ENCODE data around the gene ZDHHC8.

ZDHHC8 gene

GRCh38 chr22:20112623-20113511 is 18.7 kb upstream of the ZDHHC8 start:
- Histone ChIP-seq H3K4me1 (ENCODE audit: insufficient read depth, low read length) (peaks cover 11% of the 10 kb centered on the region), H3K27me3 (ENCODE audit: insufficient read depth, low read length) (no peaks in the 10 kb centered on the region), H3K9me3 (ENCODE audit: low read length) (no peaks in the 10 kb centered on the region), H3K36me3 (ENCODE audit: insufficient read depth, low read length) (peaks cover 70% of the 10 kb centered on the region), H2AFZ (ENCODE audit: low read depth, low read length) (no peak overlapping the region), H3K4me3 (ENCODE audit: low read length) (no peak overlapping the region)

GRCh38 chr22:20113551-20114310 is 17.9 kb upstream of the ZDHHC8 start:
- Histone ChIP-seq H3K36me3 (ENCODE audit: insufficient read depth, low read length) (peaks cover 65% of the 10 kb centered on the region), H3K4me3 (ENCODE audit: low read length) (no peak overlapping the region), H3K27me3 (ENCODE audit: insufficient read depth, low read length) (no peaks in the 10 kb centered on the region), H3K4me1 (ENCODE audit: insufficient read depth, low read length) (peaks cover 18% of the 10 kb centered on the region), H2AFZ (ENCODE audit: low read depth, low read length) (no peak overlapping the region), H3K9me3 (ENCODE audit: low read length) (no peaks in the 10 kb centered on the region)

- Histone ChIP-seq H3K9me3 (ENCODE audit: low read length) (no peaks in the 10 kb centered on the region), H3K27me3 (ENCODE audit: insufficient read depth, low read length) (no peaks in the 10 kb centered on the region), H3K4me1 (ENCODE audit: insufficient read depth, low read length) (peaks cover 23% of the 10 kb centered on the region), H2AFZ (ENCODE audit: low read depth, low read length) (no peak overlapping the region), H3K36me3 (ENCODE audit: insufficient read depth, low read length) (peaks cover 63% of the 10 kb centered on the region), H3K4me3 (ENCODE audit: low read length) (no peak overlapping the region)
Observed at GRCh38 chr22:20114506-20115475, 16.8 kb upstream of the ZDHHC8 start.

- H3K27me3 ChIP-seq (ENCODE audit: insufficient read depth, low read length) = no peaks in the 10 kb centered on the region
- H3K4me1 ChIP-seq (ENCODE audit: insufficient read depth, low read length) = peaks cover 23% of the 10 kb centered on the region
- peaks cover 62% of the 10 kb centered on the region for H3K36me3 ChIP-seq (ENCODE audit: insufficient read depth, low read length)
- no peaks in the 10 kb centered on the region for H3K9me3 ChIP-seq (ENCODE audit: low read length)
- peak within 1 kb of the TSS; percentile 77 for H3K4me3 ChIP-seq (ENCODE audit: low read length)
- H2AFZ ChIP-seq (ENCODE audit: low read depth, low read length) = no peak within 1 kb of the TSS
Observed at GRCh38 chr22:20115691-20116375, 15.8 kb upstream of the ZDHHC8 start, which contains the start of gene RANBP1. RANBP1 (plus strand) TSS chr22:20116104; CDS start chr22:20116185, 81 bp downstream.

- no peaks in the 10 kb centered on the region for H3K27me3 ChIP-seq (ENCODE audit: insufficient read depth, low read length)
- no peak overlapping the region for H2AFZ ChIP-seq (ENCODE audit: low read depth, low read length)
- no peaks in the 10 kb centered on the region for H3K9me3 ChIP-seq (ENCODE audit: low read length)
- peaks cover 65% of the 10 kb centered on the region for H3K36me3 ChIP-seq (ENCODE audit: insufficient read depth, low read length)
- H3K4me3 ChIP-seq (ENCODE audit: low read length) = peak overlapping the region; percentile 77
- peaks cover 23% of the 10 kb centered on the region for H3K4me1 ChIP-seq (ENCODE audit: insufficient read depth, low read length)
Observed at GRCh38 chr22:20116376-20116950, 15.1 kb upstream of the ZDHHC8 start.

GRCh38 chr22:20116951-20117632 is 14.5 kb upstream of the ZDHHC8 start, which contains the start of gene TRMT2A:
TRMT2A (minus strand) TSS chr22:20117226; CDS start chr22:20116906, 320 bp downstream.
- Histone ChIP-seq H3K9me3 (ENCODE audit: low read length) (no peaks in the 10 kb centered on the region), H3K4me3 (ENCODE audit: low read length) (peak within 1 kb of the TSS; percentile 77), H3K27me3 (ENCODE audit: insufficient read depth, low read length) (no peaks in the 10 kb centered on the region), H3K4me1 (ENCODE audit: insufficient read depth, low read length) (peaks cover 23% of the 10 kb centered on the region), H2AFZ (ENCODE audit: low read depth, low read length) (no peak within 1 kb of the TSS), H3K36me3 (ENCODE audit: insufficient read depth, low read length) (peaks cover 66% of the 10 kb centered on the region)

GRCh38 chr22:20117633-20118299 is 13.8 kb upstream of the ZDHHC8 start:
- Histone ChIP-seq H3K36me3 (ENCODE audit: insufficient read depth, low read length) (peaks cover 64% of the 10 kb centered on the region), H3K27me3 (ENCODE audit: insufficient read depth, low read length) (no peaks in the 10 kb centered on the region), H3K4me1 (ENCODE audit: insufficient read depth, low read length) (peaks cover 23% of the 10 kb centered on the region), H3K4me3 (ENCODE audit: low read length) (peak overlapping the region; percentile 77), H2AFZ (ENCODE audit: low read depth, low read length) (no peak overlapping the region), H3K9me3 (ENCODE audit: low read length) (no peaks in the 10 kb centered on the region)

GRCh38 chr22:20118300-20119020 is 13.1 kb upstream of the ZDHHC8 start:
- no peak overlapping the region for H2AFZ ChIP-seq (ENCODE audit: low read depth, low read length)
- peaks cover 23% of the 10 kb centered on the region for H3K4me1 ChIP-seq (ENCODE audit: insufficient read depth, low read length)
- H3K27me3 ChIP-seq (ENCODE audit: insufficient read depth, low read length) = no peaks in the 10 kb centered on the region
- H3K9me3 ChIP-seq (ENCODE audit: low read length) = no peaks in the 10 kb centered on the region
- H3K4me3 ChIP-seq (ENCODE audit: low read length) = peak overlapping the region; percentile 77
- peaks cover 64% of the 10 kb centered on the region for H3K36me3 ChIP-seq (ENCODE audit: insufficient read depth, low read length)

GRCh38 chr22:20121856-20122415 is 9.7 kb upstream of the ZDHHC8 start:
- H3K9me3 ChIP-seq (ENCODE audit: low read length) = no peaks in the 10 kb centered on the region
- H3K36me3 ChIP-seq (ENCODE audit: insufficient read depth, low read length) = peaks cover 75% of the 10 kb centered on the region
- no peak overlapping the region for H2AFZ ChIP-seq (ENCODE audit: low read depth, low read length)
- peaks cover 12% of the 10 kb centered on the region for H3K4me1 ChIP-seq (ENCODE audit: insufficient read depth, low read length)
- no peak overlapping the region for H3K4me3 ChIP-seq (ENCODE audit: low read length)
- H3K27me3 ChIP-seq (ENCODE audit: insufficient read depth, low read length) = no peaks in the 10 kb centered on the region

- Histone ChIP-seq H3K9me3 (ENCODE audit: low read length) (no peaks in the 10 kb centered on the region), H3K4me3 (ENCODE audit: low read length) (no peak overlapping the region), H3K27me3 (ENCODE audit: insufficient read depth, low read length) (no peaks in the 10 kb centered on the region), H3K36me3 (ENCODE audit: insufficient read depth, low read length) (peaks cover 77% of the 10 kb centered on the region), H3K4me1 (ENCODE audit: insufficient read depth, low read length) (peaks cover 7% of the 10 kb centered on the region), H2AFZ (ENCODE audit: low read depth, low read length) (no peak overlapping the region)
Observed at GRCh38 chr22:20123366-20124082, 8.1 kb upstream of the ZDHHC8 start.
